Measurements from ENCODE around the gene TMEM54.

The TMEM54 gene

GRCh38 chr1:32859915-32860314 lies 41.3 kb downstream of the TMEM54 start:
- no peak for DNase-seq

GRCh38 chr1:32858791-32859190 lies 42.4 kb downstream of the TMEM54 start:
- DNase-seq: no peak

- DNase-seq: no peak
Observed at GRCh38 chr1:32858136-32858535, 43.1 kb downstream of the TMEM54 start.

- no peak for DNase-seq
Observed at GRCh38 chr1:32855861-32856617, 45.1 kb downstream of the TMEM54 start.

DNA sequence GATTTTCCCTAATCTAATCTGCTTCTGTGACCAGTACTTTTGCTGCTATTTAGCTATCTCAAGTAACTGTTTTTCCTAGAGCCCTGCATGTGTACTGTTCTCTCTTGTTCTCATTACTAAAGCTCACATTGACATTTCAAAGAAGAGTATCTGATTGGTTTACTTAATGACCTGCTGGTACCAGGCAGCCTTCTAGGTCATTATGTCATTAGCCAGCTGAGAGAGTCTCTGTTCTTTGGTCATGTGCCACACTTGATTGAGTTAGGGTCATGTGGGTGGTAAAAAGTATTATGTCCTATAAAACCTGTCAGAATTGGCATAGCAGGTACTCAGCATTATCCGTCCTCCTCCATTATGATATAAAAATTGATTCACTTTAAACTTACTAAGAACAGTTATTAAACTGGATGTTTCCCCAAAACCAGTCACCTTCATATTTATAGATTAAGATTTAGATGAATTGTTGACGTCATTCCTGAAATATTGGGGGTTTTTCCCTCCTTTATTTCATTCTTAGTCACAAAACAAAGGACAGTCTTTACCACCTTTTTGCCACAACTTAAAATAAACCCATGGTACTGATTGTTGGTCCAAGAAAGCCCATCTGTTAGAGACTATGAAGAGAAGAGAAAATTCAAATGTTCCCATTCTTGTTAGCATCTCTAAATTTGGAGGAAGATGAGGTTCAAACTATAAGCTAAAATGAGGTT lies 52.7 kb downstream of the TMEM54 start:
- no peak for DNase-seq

Measured in NCI-H226 (cell line).